ENCODE measurements around the gene SLX9. TPM values are rescaled to one million over a fixed set of nuclear protein-coding genes. Genes with fewer than 3 reads are reported as not detected.

SLX9 gene
- polyA plus RNA-seq, 1 of the 3 experiments (the other 2 are of a cell fraction) = 42.9 TPM

- ChIA-PET CTCF (interaction anchor here (2.7 kb wide), 1 partner anchor 35 kb away, joined by 15 read pairs; no protein-coding TSS in a partner anchor), POLR2A (interaction anchor here (0.5 kb wide), 1 partner anchor 300 kb away, joined by 3 read pairs; no protein-coding TSS in a partner anchor)
- Histone ChIP-seq H3K9me3 (no peaks in the 10 kb centered on the region), H3K27me3 (ENCODE audit: insufficient read depth) (peaks cover 13% of the 10 kb centered on the region; the same call in 1 of the 2 replicates), H3K27ac (ENCODE audit: low read depth in 2 of 2, low read length in 1 of 2) (no peak overlapping the region), H3K4me2 (no peak overlapping the region), H3K79me2 (ENCODE audit: insufficient read depth) (no peaks in the 10 kb centered on the region), H2AFZ (ENCODE audit: low read depth) (no peak overlapping the region), H3F3A (replicated peaks; ENCODE audit: insufficient read depth) (peaks cover 5% of the 10 kb centered on the region), H3K4me1 (ENCODE audit: control insufficient read depth in 1 of 2, insufficient read depth in 2 of 2, low read depth in 1 of 2, low read length in 1 of 2) (no peaks in the 10 kb centered on the region), H3K9ac (no peak overlapping the region), H4K20me1 (ENCODE audit: insufficient read depth) (no peaks in the 10 kb centered on the region), H3K36me3 (replicated peaks in 1 of 2; ENCODE audit: control insufficient read depth in 1 of 2, insufficient read depth in 2 of 2, low read length in 1 of 2) (no peaks in the 10 kb centered on the region), H3K4me3 (ENCODE audit: low read depth in 2 of 2, low read length in 1 of 2) (no peak overlapping the region), H3K9me2 (no peaks in the 10 kb centered on the region)
- DNase-seq = no peak
- WGBS (ENCODE audit: low lambda C conversion rate) = 87% methylated on average over 18 of the region's 21 CpGs
- TF ChIP-seq TAF1 (IDR thresholded peaks at IDR 0.05; ENCODE audit: borderline replicate concordance, low read depth, low read length) = no peak
- no peak for TF ChIP-seq IRF3 (IDR thresholded peaks at IDR 0.05; ENCODE audit: low read depth, low read length)
- TF ChIP-seq MXI1 (IDR thresholded peaks at IDR 0.05; ENCODE audit: low read depth, low read length) = no peak
- TF ChIP-seq ELF1 (IDR thresholded peaks at IDR 0.05) = no peak
- no peak for TF ChIP-seq SMC3 (IDR thresholded peaks at IDR 0.05; ENCODE audit: low read depth, low read length)
- no peak for TF ChIP-seq POLR2AphosphoS5 (IDR thresholded peaks at IDR 0.05; ENCODE audit: low read depth, low read length)
- TF ChIP-seq RCOR1 (IDR thresholded peaks at IDR 0.05; ENCODE audit: low read length) = no peak
- no peak for TF ChIP-seq FOSL2 (IDR thresholded peaks at IDR 0.05; ENCODE audit: borderline replicate concordance, low read depth)
Measured at GRCh38 chr21:44897326-44898010, 42.4 kb upstream of the SLX9 start.

- Histone ChIP-seq H3K4me3 (ENCODE audit: low read depth in 2 of 2, low read length in 1 of 2) (no peak overlapping the region), H3K9me2 (no peaks in the 10 kb centered on the region), H2AFZ (ENCODE audit: low read depth) (no peak overlapping the region), H3K4me2 (no peak overlapping the region), H3K9ac (no peak overlapping the region), H3K4me1 (ENCODE audit: control insufficient read depth in 1 of 2, insufficient read depth in 2 of 2, low read depth in 1 of 2, low read length in 1 of 2) (no peaks in the 10 kb centered on the region), H3K27me3 (ENCODE audit: insufficient read depth) (peaks cover 13% of the 10 kb centered on the region; the same call in 1 of the 2 replicates), H3K27ac (ENCODE audit: low read depth in 2 of 2, low read length in 1 of 2) (no peak overlapping the region), H3K36me3 (replicated peaks in 1 of 2; ENCODE audit: control insufficient read depth in 1 of 2, insufficient read depth in 2 of 2, low read length in 1 of 2) (no peaks in the 10 kb centered on the region), H3K79me2 (ENCODE audit: insufficient read depth) (no peaks in the 10 kb centered on the region), H3F3A (replicated peaks; ENCODE audit: insufficient read depth) (peaks cover 7% of the 10 kb centered on the region), H4K20me1 (ENCODE audit: insufficient read depth) (no peaks in the 10 kb centered on the region), H3K9me3 (no peaks in the 10 kb centered on the region)
- DNase-seq = no peak
- WGBS (ENCODE audit: low lambda C conversion rate) = 70% methylated on average over 7 of the region's 13 CpGs
- ChIA-PET CTCF (interaction anchor here (2.7 kb wide), 1 partner anchor 34 kb away, joined by 15 read pairs; no protein-coding TSS in a partner anchor), POLR2A (no interaction called here)
- TF ChIP-seq TAF1 (IDR thresholded peaks at IDR 0.05; ENCODE audit: borderline replicate concordance, low read depth, low read length) (no peak), USF2 (IDR thresholded peaks at IDR 0.05; ENCODE audit: borderline replicate concordance, low read depth, low read length) (no peak), NRF1 (IDR thresholded peaks at IDR 0.05; ENCODE audit: low read depth, low read length) (no peak), FOSL2 (IDR thresholded peaks at IDR 0.05; ENCODE audit: borderline replicate concordance, low read depth) (no peak), PBX3 (IDR thresholded peaks at IDR 0.05) (no peak), GABPA (IDR thresholded peaks at IDR 0.05; ENCODE audit: low read depth) (no peak), FOXJ3 (CRISPR knock-in tag; IDR thresholded peaks at IDR 0.05) (no peak), NFIC (IDR thresholded peaks at IDR 0.05; ENCODE audit: borderline replicate concordance) (no peak), POLR2AphosphoS5 (IDR thresholded peaks at IDR 0.05; ENCODE audit: low read depth, low read length) (no peak), USF1 (IDR thresholded peaks at IDR 0.05; ENCODE audit: borderline replicate concordance, low read depth) (no peak), RAD21 (IDR thresholded peaks at IDR 0.05; ENCODE audit: low read length) (no peak), FOXM1 (IDR thresholded peaks at IDR 0.05; ENCODE audit: low read depth) (no peak), SIN3A (IDR thresholded peaks at IDR 0.05; ENCODE audit: borderline replicate concordance, low read depth, low read length) (no peak), ELF1 (IDR thresholded peaks at IDR 0.05) (no peak), RCOR1 (IDR thresholded peaks at IDR 0.05; ENCODE audit: low read length) (no peak), MEF2A (IDR thresholded peaks at IDR 0.05; ENCODE audit: borderline replicate concordance, low read depth) (no peak)
Measured at GRCh38 chr21:44898011-44898488, 41.8 kb upstream of the SLX9 start.

All from SK-N-SH (cell line).